ENCODE results near the gene PPP1R2B. TPM values are rescaled to one million over a fixed set of nuclear protein-coding genes. Genes with fewer than 3 reads are reported as not detected.
"Not testable (repeated sequence)": the region's sequence is repeated elsewhere in the genome, so short reads cannot be mapped to it uniquely, and the experiment has no call there.

PPP1R2B gene
- total RNA-seq, 1 donor from 2014 or later = not detected

GRCh38 chr5:156834916-156835315, 15.2 kb upstream of the PPP1R2B start:
- H3K27me3 ChIP-seq (ENCODE audit: control insufficient read depth, insufficient read depth, low read length) = no peaks in the 10 kb centered on the region
- DNase-seq (ENCODE audit: low read depth) = no peak
- TF ChIP-seq CTCF (IDR thresholded peaks at IDR 0.05; ENCODE audit: insufficient read depth, low read length, severe bottlenecking) = no peak
- H3K36me3 ChIP-seq (ENCODE audit: control insufficient read depth, insufficient read depth, low read length) = no peaks in the 10 kb centered on the region
- FAIRE-seq = no peak
- no peak overlapping the region for H3K4me3 ChIP-seq (ENCODE audit: low read depth, low read length)

GRCh38 chr5:156835905-156836304, 14.2 kb upstream of the PPP1R2B start:
- TF ChIP-seq CTCF (IDR thresholded peaks at IDR 0.05; ENCODE audit: insufficient read depth, low read length, severe bottlenecking) = no peak
- no peak for FAIRE-seq
- no peaks in the 10 kb centered on the region for H3K27me3 ChIP-seq (ENCODE audit: control insufficient read depth, insufficient read depth, low read length)
- H3K4me3 ChIP-seq (ENCODE audit: low read depth, low read length) = no peak overlapping the region
- H3K36me3 ChIP-seq (ENCODE audit: control insufficient read depth, insufficient read depth, low read length) = no peaks in the 10 kb centered on the region
- DNase-seq (ENCODE audit: low read depth) = no peak

- H3K4me3 ChIP-seq (ENCODE audit: low read depth, low read length) = no peak overlapping the region
- no peak for DNase-seq (ENCODE audit: low read depth)
- no peaks in the 10 kb centered on the region for H3K36me3 ChIP-seq (ENCODE audit: control insufficient read depth, insufficient read depth, low read length)
- H3K27me3 ChIP-seq (ENCODE audit: control insufficient read depth, insufficient read depth, low read length) = no peaks in the 10 kb centered on the region
- FAIRE-seq = no peak
- no peak for TF ChIP-seq CTCF (IDR thresholded peaks at IDR 0.05; ENCODE audit: insufficient read depth, low read length, severe bottlenecking)
These were observed 13.2 kb upstream of the PPP1R2B start for GRCh38 chr5:156836846-156837245.

GRCh38 chr5:156838961-156839360, 11.1 kb upstream of the PPP1R2B start:
- FAIRE-seq = no peak
- TF ChIP-seq CTCF (IDR thresholded peaks at IDR 0.05; ENCODE audit: insufficient read depth, low read length, severe bottlenecking) = no peak
- Histone ChIP-seq H3K27me3 (ENCODE audit: control insufficient read depth, insufficient read depth, low read length) (no peaks in the 10 kb centered on the region), H3K36me3 (ENCODE audit: control insufficient read depth, insufficient read depth, low read length) (no peaks in the 10 kb centered on the region), H3K4me3 (ENCODE audit: low read depth, low read length) (no peak overlapping the region)
- DNase-seq (ENCODE audit: low read depth) = no peak

- DNase-seq (ENCODE audit: low read depth) (no peak), FAIRE-seq (no peak)
- TF ChIP-seq CTCF (IDR thresholded peaks at IDR 0.05; ENCODE audit: insufficient read depth, low read length, severe bottlenecking) = no peak
These were observed 8.4 kb upstream of the PPP1R2B start for GRCh38 chr5:156841737-156842136.

GRCh38 chr5:156846914-156847313, 3.2 kb upstream of the PPP1R2B start:
- Histone ChIP-seq H3K36me3 (ENCODE audit: control insufficient read depth, insufficient read depth, low read length) (no peaks in the 10 kb centered on the region), H3K4me3 (ENCODE audit: low read depth, low read length) (no peak overlapping the region), H3K27me3 (ENCODE audit: control insufficient read depth, insufficient read depth, low read length) (no peaks in the 10 kb centered on the region)
- no peak for TF ChIP-seq CTCF (IDR thresholded peaks at IDR 0.05; ENCODE audit: insufficient read depth, low read length, severe bottlenecking)
- DNase-seq (ENCODE audit: low read depth) = no peak
- FAIRE-seq = no peak

More at GRCh38 chr5:156841737-156842136, 8.4 kb upstream of the PPP1R2B start:
- H3K27me3 ChIP-seq (ENCODE audit: control insufficient read depth, insufficient read depth, low read length) = no peaks in the 10 kb centered on the region
- H3K36me3 ChIP-seq (ENCODE audit: control insufficient read depth, insufficient read depth, low read length) = no peaks in the 10 kb centered on the region
- no peak overlapping the region for H3K4me3 ChIP-seq (ENCODE audit: low read depth, low read length)

GRCh38 chr5:156848447-156848846, 1.6 kb upstream of the PPP1R2B start:
- DNase-seq (ENCODE audit: low read depth); FAIRE-seq; H3K4me3 ChIP-seq (ENCODE audit: low read depth, low read length); H3K36me3 ChIP-seq (ENCODE audit: control insufficient read depth, insufficient read depth, low read length); H3K27me3 ChIP-seq (ENCODE audit: control insufficient read depth, insufficient read depth, low read length): not testable (repeated sequence)
